DND-41 (cell line): Measurements from ENCODE around the gene TESK1.

Experiments used
- ATAC-seq: fragments of 200-7000 bp; cut with Tn5 transposase; 3 replicates; pipeline ENCODE4 v1.9.1; 2021; ENCODE audit warnings: low read depth; ENCODE audit not compliant: insufficient read depth
- DNase-seq: peaks from one replicate; pipeline ENCODE4 v3.0.0-alpha.2; 2020
- H2AFZ ChIP-seq: 2 replicates; pipeline ENCODE4 v1.6.0; 2012; ENCODE audit warnings: low read depth, low read length
- H3K27ac ChIP-seq: 2 replicates; pipeline ENCODE4 v1.5.1; 2012; ENCODE audit warnings: low read length, inconsistent platforms
- H3K27me3 ChIP-seq: fragments of 200-600 bp; sonication (generic); 2 replicates; pipeline ENCODE4 v1.6.0; 2012; ENCODE audit warnings: low read length, mild to moderate bottlenecking, inconsistent platforms; ENCODE audit not compliant: insufficient read depth, poor library complexity
- H3K36me3 ChIP-seq: 2 replicates; pipeline ENCODE4 v1.5.1; 2012; ENCODE audit warnings: low read length, inconsistent platforms; ENCODE audit not compliant: insufficient read depth
- H3K4me1 ChIP-seq: 2 replicates; pipeline ENCODE4 v1.5.1; 2012; ENCODE audit warnings: mild to moderate bottlenecking, low read length; ENCODE audit not compliant: insufficient read depth
- H3K4me2 ChIP-seq: 2 replicates; pipeline ENCODE4 v1.6.0; 2012; ENCODE audit warnings: mild to moderate bottlenecking, moderate library complexity, low read length, inconsistent platforms; ENCODE audit not compliant: insufficient read depth
- H3K4me3 ChIP-seq, 2 experiments: fragments of 200-600 bp in 1 of 2; shearing (Covaris generic) in 1 of 2; 2 replicates each; pipeline ENCODE4 v1.5.1; 2012 to 2016; ENCODE audit warnings: inconsistent platforms in 2 of 2, low read length in 2 of 2, mild to moderate bottlenecking in 2 of 2, low read depth in 1 of 2, moderate library complexity in 1 of 2
- H3K79me2 ChIP-seq: 2 replicates; pipeline ENCODE4 v1.6.0; 2012; ENCODE audit warnings: low read length, inconsistent platforms; ENCODE audit not compliant: insufficient read depth
- H3K9ac ChIP-seq: 2 replicates; pipeline ENCODE4 v1.6.0; 2012; ENCODE audit warnings: low read depth, mild to moderate bottlenecking, inconsistent platforms, low read length, moderate library complexity
- H3K9me3 ChIP-seq: 2 replicates; pipeline ENCODE4 v1.5.1; 2012; ENCODE audit warnings: low read length, moderate library complexity, mild to moderate bottlenecking, inconsistent platforms; ENCODE audit not compliant: insufficient read depth, severe bottlenecking
- H4K20me1 ChIP-seq: 2 replicates; pipeline ENCODE4 v1.6.0; 2012; ENCODE audit warnings: low read length; ENCODE audit not compliant: insufficient read depth
- CTCF ChIP-seq: IDR thresholded peaks from 2 replicates; pipeline ENCODE4 v1.5.1; 2012; ENCODE audit warnings: borderline replicate concordance, low read length, moderate library complexity, mild to moderate bottlenecking; ENCODE audit not compliant: poor library complexity, severe bottlenecking; ENCODE audit errors: extremely low read depth
- EZH2 ChIP-seq: IDR thresholded peaks from 3 replicates; pipeline ENCODE4 v1.6.1; 2012; ENCODE audit warnings: borderline replicate concordance, low read depth, mild to moderate bottlenecking, moderate library complexity, low read length, inconsistent platforms; ENCODE audit not compliant: severe bottlenecking

The TESK1 gene

GRCh38 chr9:35606726-35607125, 1.7 kb downstream of the TESK1 start:
- peaks cover 16% of the 10 kb centered on the region for H4K20me1 ChIP-seq
- peak overlapping the region; percentile 91 for H3K4me2 ChIP-seq
- H3K4me1 ChIP-seq: peaks cover 51% of the 10 kb centered on the region

GRCh38 chr9:35608221-35608620, 3.2 kb downstream of the TESK1 start:
- no peak overlapping the region for H3K9ac ChIP-seq
- no peak overlapping the region for H3K4me3 ChIP-seq
- H3K27ac ChIP-seq: 0 out of 2 replicates have a peak overlapping the region, but pooled peaks have one; percentile 10
- H3K36me3 ChIP-seq: peaks cover 42% of the 10 kb centered on the region
- H3K4me1 ChIP-seq: peaks cover 40% of the 10 kb centered on the region
- H3K9me3 ChIP-seq: no peaks in the 10 kb centered on the region
- peaks cover 16% of the 10 kb centered on the region for H4K20me1 ChIP-seq
- TF ChIP-seq CTCF (no peak), EZH2 (no peak)
- ATAC-seq (no peak), DNase-seq (no peak)
- H3K79me2 ChIP-seq: peaks cover 49% of the 10 kb centered on the region
- H3K4me2 ChIP-seq: no peak overlapping the region; the same call in 1 of the 2 replicates
- H2AFZ ChIP-seq: no peak overlapping the region
- no peaks in the 10 kb centered on the region for H3K27me3 ChIP-seq

More at GRCh38 chr9:35606726-35607125, 1.7 kb downstream of the TESK1 start:
- H2AFZ ChIP-seq: no peak overlapping the region
- peak overlapping the region; percentile 71 for H3K9ac ChIP-seq
- TF ChIP-seq EZH2 (no peak), CTCF (no peak)
- H3K9me3 ChIP-seq: no peaks in the 10 kb centered on the region
- H3K27ac ChIP-seq: peak overlapping the region; percentile 72
- DNase-seq (no peak), ATAC-seq (no peak)
- no peaks in the 10 kb centered on the region for H3K27me3 ChIP-seq
- H3K4me3 ChIP-seq: peak overlapping the region; percentile 71 to 92; a peak in 3 of 4 replicates
- H3K79me2 ChIP-seq: peaks cover 54% of the 10 kb centered on the region
- H3K36me3 ChIP-seq: peaks cover 42% of the 10 kb centered on the region

GRCh38 chr9:35609001-35609819, 4.1 kb downstream of the TESK1 start:
- DNase-seq (no peak), ATAC-seq (no peak)
- no peak overlapping the region for H3K9ac ChIP-seq
- TF ChIP-seq EZH2 (no peak), CTCF (no peak)
- H3K27ac ChIP-seq: no peak overlapping the region
- H3K4me2 ChIP-seq: no peak overlapping the region
- H3K4me3 ChIP-seq: no peak overlapping the region
- peaks cover 16% of the 10 kb centered on the region for H4K20me1 ChIP-seq
- H3K79me2 ChIP-seq: peaks cover 44% of the 10 kb centered on the region
- H3K9me3 ChIP-seq: no peaks in the 10 kb centered on the region
- peaks cover 33% of the 10 kb centered on the region for H3K4me1 ChIP-seq
- no peak overlapping the region for H2AFZ ChIP-seq
- no peaks in the 10 kb centered on the region for H3K27me3 ChIP-seq
- peaks cover 44% of the 10 kb centered on the region for H3K36me3 ChIP-seq

GRCh38 chr9:35609820-35610163, 4.7 kb downstream of the TESK1 start:
- peaks cover 47% of the 10 kb centered on the region for H3K36me3 ChIP-seq
- TF ChIP-seq CTCF (no peak), EZH2 (no peak)
- peaks cover 28% of the 10 kb centered on the region for H3K4me1 ChIP-seq
- peaks cover 16% of the 10 kb centered on the region for H4K20me1 ChIP-seq
- no peak overlapping the region for H3K27ac ChIP-seq
- H3K9ac ChIP-seq: no peak overlapping the region
- ATAC-seq (no peak), DNase-seq (no peak)
- H2AFZ ChIP-seq: no peak overlapping the region
- no peak overlapping the region for H3K4me2 ChIP-seq
- no peak overlapping the region for H3K4me3 ChIP-seq
- no peaks in the 10 kb centered on the region for H3K9me3 ChIP-seq
- no peaks in the 10 kb centered on the region for H3K27me3 ChIP-seq
- H3K79me2 ChIP-seq: peaks cover 41% of the 10 kb centered on the region
